ENCODE results near the gene SRGAP1.
A peak's percentile ranks its signal among the peaks of the same experiment; 100 is the strongest.

The SRGAP1 gene

GRCh38 chr12:64083285-64084210 is 239.0 kb downstream of the SRGAP1 start:
- in situ Hi-C loops (cut with MboI; ENCODE audit: low pct_unique_long_range_greater_than_20kb, low sequenced_read_pairs), result no loop called here
- no peak for DNase-seq

DNA sequence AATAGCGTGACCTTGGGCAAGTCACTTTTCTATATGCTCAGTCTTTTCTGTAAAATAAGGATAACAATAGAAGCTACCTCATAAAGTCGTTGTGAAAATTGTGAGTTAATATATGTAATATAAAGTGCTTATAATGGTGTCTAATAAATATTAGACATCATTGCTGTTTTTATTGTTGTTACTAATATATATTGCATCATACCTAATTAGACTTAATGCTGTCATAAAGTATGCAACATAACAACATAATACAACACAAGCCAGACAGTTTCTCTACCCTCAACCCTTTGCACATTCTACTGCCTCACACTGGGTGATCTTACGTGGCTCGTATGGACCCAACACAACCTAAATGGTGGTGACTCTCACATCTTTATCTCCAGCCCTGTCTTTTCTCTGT is 240.7 kb downstream of the SRGAP1 start:
- no peak for DNase-seq
- in situ Hi-C loops (cut with MboI; ENCODE audit: low pct_unique_long_range_greater_than_20kb, low sequenced_read_pairs), result no loop called here

DNA sequence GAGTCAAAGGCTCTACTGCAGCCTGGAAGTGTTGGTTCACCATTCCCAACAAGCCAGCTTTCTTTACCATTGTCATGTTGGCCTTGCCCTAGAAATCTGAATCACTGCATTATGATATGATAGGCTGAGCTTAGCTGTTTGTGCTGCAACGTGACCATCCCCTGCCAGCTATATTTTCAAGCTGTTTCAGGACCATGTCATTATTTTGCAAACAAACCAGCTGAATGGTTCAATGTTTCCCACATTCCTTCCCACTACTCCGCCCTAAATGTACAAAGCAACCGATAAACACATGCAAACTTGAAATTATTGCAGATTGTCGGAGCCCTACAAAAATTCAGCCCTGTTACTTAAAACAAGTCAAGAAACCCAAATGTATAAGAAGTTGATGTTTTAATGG is 241.5 kb downstream of the SRGAP1 start:
- in situ Hi-C loops (cut with MboI; ENCODE audit: low pct_unique_long_range_greater_than_20kb, low sequenced_read_pairs), result no loop called here
- DNase-seq, result no peak

- no peak for DNase-seq
- in situ Hi-C loops (cut with MboI; ENCODE audit: low pct_unique_long_range_greater_than_20kb, low sequenced_read_pairs), result no loop called here
These were observed 242.4 kb downstream of the SRGAP1 start for GRCh38 chr12:64086946-64087345.

DNA sequence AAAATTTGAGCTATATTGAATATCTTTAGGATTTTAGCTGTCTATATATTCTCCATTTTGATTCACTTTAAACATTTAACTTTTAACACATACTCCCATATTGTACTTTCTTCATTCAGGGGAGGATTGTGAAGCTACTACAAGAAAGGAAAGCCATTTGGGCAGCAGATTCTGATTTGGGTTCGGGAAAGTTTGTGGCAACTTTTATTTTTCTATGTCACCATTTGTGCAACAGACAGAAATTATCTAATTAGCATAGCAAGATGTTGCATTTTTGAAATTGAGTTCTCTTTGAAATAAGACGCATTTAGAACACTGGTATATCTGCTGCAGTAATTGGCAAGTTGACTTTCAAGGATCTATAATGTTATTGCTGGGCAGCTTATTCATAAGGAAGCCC is 243.3 kb downstream of the SRGAP1 start:
- no peak for DNase-seq
- in situ Hi-C loops (cut with MboI; ENCODE audit: low pct_unique_long_range_greater_than_20kb, low sequenced_read_pairs), result no loop called here

GRCh38 chr12:64088431-64089349 is 244.2 kb downstream of the SRGAP1 start:
- DNase-seq, result peak; percentile 89
- in situ Hi-C loops (cut with MboI; ENCODE audit: low pct_unique_long_range_greater_than_20kb, low sequenced_read_pairs), result no loop called here

DNA sequence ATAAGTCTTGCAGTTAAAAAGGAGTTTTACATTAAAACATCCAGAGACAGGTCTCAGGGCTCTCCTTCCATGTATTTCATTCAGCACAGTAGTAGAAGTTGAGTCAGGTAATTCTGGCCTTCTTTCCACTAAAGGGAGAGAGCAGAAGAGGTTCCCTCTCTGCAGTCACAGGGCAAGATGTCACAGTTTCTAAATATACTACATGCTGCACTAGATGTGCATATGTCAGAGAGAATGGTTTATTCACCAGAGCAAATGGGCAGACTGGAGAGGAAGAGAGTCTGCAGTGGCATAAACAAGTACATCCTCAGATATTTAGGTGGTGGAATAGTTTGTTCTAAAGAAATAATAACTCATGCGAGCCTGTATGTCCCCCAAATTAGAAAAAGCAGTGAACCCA is 245.5 kb downstream of the SRGAP1 start:
- in situ Hi-C loops (cut with MboI; ENCODE audit: low pct_unique_long_range_greater_than_20kb, low sequenced_read_pairs), result no loop called here

GRCh38 chr12:64091186-64091585 is 246.7 kb downstream of the SRGAP1 start:
- DNase-seq, result no peak
- in situ Hi-C loops (cut with MboI; ENCODE audit: low pct_unique_long_range_greater_than_20kb, low sequenced_read_pairs), result no loop called here

More for the DNA sequence above, 245.5 kb downstream of the SRGAP1 start:
- DNase-seq, result no peak

DNA sequence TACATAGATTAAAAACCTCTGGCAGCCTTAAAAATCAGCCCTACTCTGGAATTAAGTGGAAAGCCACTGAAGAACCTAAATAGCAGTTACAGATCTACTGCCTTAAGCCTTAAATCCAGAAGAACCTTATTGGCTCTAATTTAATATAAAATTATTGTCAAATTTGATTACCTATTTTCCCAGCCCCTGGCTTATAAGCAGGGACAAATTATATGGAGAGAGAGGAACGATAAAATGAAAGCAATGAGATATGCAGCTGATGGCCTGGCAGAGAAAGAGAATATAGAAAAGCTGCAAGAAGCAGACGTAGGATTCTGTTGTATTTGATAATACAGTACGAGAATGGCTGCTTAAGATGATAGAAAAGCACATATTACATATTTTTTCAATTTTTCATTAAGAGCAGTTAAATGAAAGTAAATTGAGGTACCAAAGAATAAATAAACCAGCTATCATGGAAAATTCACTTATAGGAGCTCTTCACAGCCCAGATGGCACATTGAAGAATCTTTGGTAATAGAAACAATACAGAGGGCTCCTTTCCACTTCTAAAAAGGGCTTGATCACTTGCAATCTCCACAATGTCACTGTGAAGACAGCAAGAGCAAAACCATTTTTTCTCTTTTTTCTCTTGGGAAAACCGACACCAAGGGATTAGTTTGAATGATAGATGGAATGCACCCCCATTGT is 248.2 kb downstream of the SRGAP1 start:
- in situ Hi-C loops (cut with MboI; ENCODE audit: low pct_unique_long_range_greater_than_20kb, low sequenced_read_pairs), result no loop called here
- no peak for DNase-seq

GRCh38 chr12:64093689-64094088 is 249.2 kb downstream of the SRGAP1 start:
- DNase-seq, result no peak
- in situ Hi-C loops (cut with MboI; ENCODE audit: low pct_unique_long_range_greater_than_20kb, low sequenced_read_pairs), result no loop called here

GRCh38 chr12:64097366-64098105 is 253.0 kb downstream of the SRGAP1 start:
- in situ Hi-C loops (cut with MboI; ENCODE audit: low pct_unique_long_range_greater_than_20kb, low sequenced_read_pairs), result no loop called here
- no peak for DNase-seq

DNA sequence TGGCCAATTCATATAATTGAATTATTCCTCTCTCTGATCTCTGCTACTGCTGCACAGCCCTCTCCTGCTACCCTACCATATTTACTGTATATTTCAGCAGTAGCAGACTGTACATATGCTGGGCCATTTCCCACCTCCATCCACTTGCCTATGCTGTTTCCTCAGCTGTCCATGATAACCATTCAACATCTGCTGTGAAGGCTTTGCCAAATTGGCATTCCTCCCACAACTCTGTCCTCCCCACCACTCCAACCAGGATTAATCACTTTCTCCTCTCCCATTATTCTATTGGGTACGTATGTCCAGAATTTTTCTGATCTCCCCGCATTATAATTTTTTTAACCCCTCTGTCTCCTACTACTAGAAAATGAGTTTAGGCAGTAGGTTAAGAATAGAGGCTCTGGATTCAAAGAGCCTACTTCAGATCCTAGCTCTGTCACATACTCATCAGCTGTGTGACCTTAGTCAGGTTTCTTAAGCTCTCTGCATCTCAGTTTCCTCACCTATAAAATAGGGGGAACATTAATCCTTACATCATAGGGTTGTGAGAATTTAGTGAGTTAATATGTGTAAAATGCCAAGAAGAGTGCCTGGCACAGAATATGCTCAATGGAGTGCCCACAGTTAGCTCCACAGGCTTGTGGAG is 254.3 kb downstream of the SRGAP1 start:
- in situ Hi-C loops (cut with MboI; ENCODE audit: low pct_unique_long_range_greater_than_20kb, low sequenced_read_pairs), result no loop called here

GRCh38 chr12:64099397-64099796 is 254.9 kb downstream of the SRGAP1 start:
- in situ Hi-C loops (cut with MboI; ENCODE audit: low pct_unique_long_range_greater_than_20kb, low sequenced_read_pairs), result no loop called here
- no peak for DNase-seq

More for the DNA sequence above, 254.3 kb downstream of the SRGAP1 start:
- no peak for DNase-seq

DNA sequence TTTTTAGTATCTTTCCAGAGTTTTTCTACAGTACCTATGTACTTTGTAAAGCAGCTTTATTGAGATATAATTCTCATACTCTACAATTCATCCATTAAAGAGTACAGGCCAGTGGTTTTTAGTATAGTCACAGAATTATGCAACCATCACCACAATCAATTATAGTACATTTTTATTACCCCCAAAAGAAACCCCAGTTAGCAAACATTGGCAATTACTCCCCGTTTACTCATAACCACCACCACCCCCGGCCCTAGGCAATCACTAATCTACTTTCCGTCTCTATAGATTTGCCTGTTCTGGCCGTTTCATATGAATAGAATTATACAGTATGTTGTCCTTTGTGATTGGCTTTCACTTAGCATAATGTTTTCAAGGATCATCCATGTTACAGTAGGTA is 257.8 kb downstream of the SRGAP1 start:
- no peak for DNase-seq
- in situ Hi-C loops (cut with MboI; ENCODE audit: low pct_unique_long_range_greater_than_20kb, low sequenced_read_pairs), result no loop called here

GRCh38 chr12:64103825-64104740 is 259.6 kb downstream of the SRGAP1 start:
- in situ Hi-C loops (cut with MboI; ENCODE audit: low pct_unique_long_range_greater_than_20kb, low sequenced_read_pairs), result no loop called here
- no peak for DNase-seq

- DNase-seq, result no peak
- in situ Hi-C loops (cut with MboI; ENCODE audit: low pct_unique_long_range_greater_than_20kb, low sequenced_read_pairs), result no loop called here
These were observed 260.5 kb downstream of the SRGAP1 start for GRCh38 chr12:64105026-64105425.

- in situ Hi-C loops (cut with MboI; ENCODE audit: low pct_unique_long_range_greater_than_20kb, low sequenced_read_pairs), result no loop called here
- DNase-seq, result no peak
These were observed 263.3 kb downstream of the SRGAP1 start for GRCh38 chr12:64107776-64108175.
